ENCODE results near the gene SULT2B1. TPM values are rescaled to one million over a fixed set of nuclear protein-coding genes. Genes with fewer than 3 reads are reported as not detected.

Gene SULT2B1
- polyA plus RNA-seq, 1 donor from 2014 or later = not detected

DNA sequence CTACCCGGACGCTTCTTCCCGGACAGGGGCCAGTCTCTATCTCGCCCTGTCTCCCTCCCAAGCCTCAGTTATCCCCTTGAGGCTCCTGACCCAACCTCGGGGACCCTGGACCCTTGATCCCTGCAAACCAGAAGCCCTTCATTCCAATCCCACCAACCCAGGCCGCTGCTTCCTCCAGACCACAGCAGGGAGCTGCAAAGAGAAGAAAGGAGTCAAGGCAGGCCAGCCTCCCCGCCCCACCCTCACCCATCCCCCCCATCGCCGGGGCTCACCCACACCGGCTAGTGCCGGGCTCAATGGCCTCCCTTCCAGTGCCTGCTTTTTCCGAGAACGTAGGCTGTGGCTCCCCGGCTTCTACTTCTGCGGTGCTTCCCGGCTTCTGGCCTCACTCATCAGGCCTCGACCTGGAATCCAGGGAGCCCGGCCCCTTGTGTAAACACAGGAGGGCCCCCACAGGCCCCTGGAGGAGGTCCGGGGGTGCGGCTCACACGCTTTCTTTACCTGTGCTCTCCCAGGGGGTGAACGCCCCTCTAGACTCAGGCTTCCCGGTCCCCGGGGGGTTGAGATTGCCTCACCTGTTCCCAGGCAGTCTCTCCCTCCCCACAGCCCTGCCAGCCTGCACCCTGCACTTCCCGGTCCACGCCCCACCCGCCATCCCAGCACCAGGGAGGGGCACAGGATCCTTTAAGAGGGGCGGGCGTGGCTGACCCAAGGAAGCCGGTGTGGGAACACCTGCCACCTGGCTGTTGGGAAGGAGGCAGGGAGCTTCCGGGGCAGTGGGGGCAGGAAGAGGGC, 62.7 kb downstream of the SULT2B1 start, which contains the start of gene FAM83E:
Gene FAM83E (minus strand): TSS at position 641 of the 795 bp plus-strand sequence. CDS start 1,704 bp downstream, outside the sequence.
- no peak within 1 kb of the TSS for H3K9ac ChIP-seq (ENCODE audit: low read length)
- peaks cover 24% of the 10 kb centered on the region for H3K79me2 ChIP-seq (replicated peaks; ENCODE audit: insufficient read depth, low read length)
- no peak within 1 kb of the TSS for H3K27ac ChIP-seq (ENCODE audit: low read length)
- H3K4me3 ChIP-seq (ENCODE audit: low read length) = no peak within 1 kb of the TSS
- no peaks in the 10 kb centered on the region for H3K27me3 ChIP-seq (ENCODE audit: insufficient read depth, low read depth, low read length)
- peaks cover 3% of the 10 kb centered on the region for H3K36me3 ChIP-seq (ENCODE audit: insufficient read depth, low read length)
- H2AFZ ChIP-seq (ENCODE audit: low read depth, low read length) = no peak within 1 kb of the TSS
- TF ChIP-seq EP300 (conservative IDR thresholded peaks at IDR 0.05; ENCODE audit: poor library complexity, severe bottlenecking) = no peak
- TF ChIP-seq, protein P1, sequence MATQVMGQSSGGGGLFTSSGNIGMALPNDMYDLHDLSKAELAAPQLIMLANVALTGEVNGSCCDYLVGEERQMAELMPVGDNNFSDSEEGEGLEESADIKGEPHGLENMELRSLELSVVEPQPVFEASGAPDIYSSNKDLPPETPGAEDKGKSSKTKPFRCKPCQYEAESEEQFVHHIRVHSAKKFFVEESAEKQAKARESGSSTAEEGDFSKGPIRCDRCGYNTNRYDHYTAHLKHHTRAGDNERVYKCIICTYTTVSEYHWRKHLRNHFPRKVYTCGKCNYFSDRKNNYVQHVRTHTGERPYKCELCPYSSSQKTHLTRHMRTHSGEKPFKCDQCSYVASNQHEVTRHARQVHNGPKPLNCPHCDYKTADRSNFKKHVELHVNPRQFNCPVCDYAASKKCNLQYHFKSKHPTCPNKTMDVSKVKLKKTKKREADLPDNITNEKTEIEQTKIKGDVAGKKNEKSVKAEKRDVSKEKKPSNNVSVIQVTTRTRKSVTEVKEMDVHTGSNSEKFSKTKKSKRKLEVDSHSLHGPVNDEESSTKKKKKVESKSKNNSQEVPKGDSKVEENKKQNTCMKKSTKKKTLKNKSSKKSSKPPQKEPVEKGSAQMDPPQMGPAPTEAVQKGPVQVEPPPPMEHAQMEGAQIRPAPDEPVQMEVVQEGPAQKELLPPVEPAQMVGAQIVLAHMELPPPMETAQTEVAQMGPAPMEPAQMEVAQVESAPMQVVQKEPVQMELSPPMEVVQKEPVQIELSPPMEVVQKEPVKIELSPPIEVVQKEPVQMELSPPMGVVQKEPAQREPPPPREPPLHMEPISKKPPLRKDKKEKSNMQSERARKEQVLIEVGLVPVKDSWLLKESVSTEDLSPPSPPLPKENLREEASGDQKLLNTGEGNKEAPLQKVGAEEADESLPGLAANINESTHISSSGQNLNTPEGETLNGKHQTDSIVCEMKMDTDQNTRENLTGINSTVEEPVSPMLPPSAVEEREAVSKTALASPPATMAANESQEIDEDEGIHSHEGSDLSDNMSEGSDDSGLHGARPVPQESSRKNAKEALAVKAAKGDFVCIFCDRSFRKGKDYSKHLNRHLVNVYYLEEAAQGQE (IDR thresholded peaks at IDR 0.05; ENCODE audit: borderline replicate concordance) = no peak
- no peak for TF ChIP-seq POLR2AphosphoS5 (IDR thresholded peaks at IDR 0.05)
- no peaks in the 10 kb centered on the region for H3K9me2 ChIP-seq (ENCODE audit: insufficient read depth, low read length)
- no peaks in the 10 kb centered on the region for H3K9me3 ChIP-seq (ENCODE audit: low read length)
- H3K4me2 ChIP-seq (ENCODE audit: low read length) = no peak within 1 kb of the TSS
- H3F3A ChIP-seq (ENCODE audit: insufficient read depth, low read length, poor library complexity, severe bottlenecking) = no peaks in the 10 kb centered on the region
- H4K20me1 ChIP-seq (ENCODE audit: insufficient read depth) = peaks cover 4% of the 10 kb centered on the region

DNA sequence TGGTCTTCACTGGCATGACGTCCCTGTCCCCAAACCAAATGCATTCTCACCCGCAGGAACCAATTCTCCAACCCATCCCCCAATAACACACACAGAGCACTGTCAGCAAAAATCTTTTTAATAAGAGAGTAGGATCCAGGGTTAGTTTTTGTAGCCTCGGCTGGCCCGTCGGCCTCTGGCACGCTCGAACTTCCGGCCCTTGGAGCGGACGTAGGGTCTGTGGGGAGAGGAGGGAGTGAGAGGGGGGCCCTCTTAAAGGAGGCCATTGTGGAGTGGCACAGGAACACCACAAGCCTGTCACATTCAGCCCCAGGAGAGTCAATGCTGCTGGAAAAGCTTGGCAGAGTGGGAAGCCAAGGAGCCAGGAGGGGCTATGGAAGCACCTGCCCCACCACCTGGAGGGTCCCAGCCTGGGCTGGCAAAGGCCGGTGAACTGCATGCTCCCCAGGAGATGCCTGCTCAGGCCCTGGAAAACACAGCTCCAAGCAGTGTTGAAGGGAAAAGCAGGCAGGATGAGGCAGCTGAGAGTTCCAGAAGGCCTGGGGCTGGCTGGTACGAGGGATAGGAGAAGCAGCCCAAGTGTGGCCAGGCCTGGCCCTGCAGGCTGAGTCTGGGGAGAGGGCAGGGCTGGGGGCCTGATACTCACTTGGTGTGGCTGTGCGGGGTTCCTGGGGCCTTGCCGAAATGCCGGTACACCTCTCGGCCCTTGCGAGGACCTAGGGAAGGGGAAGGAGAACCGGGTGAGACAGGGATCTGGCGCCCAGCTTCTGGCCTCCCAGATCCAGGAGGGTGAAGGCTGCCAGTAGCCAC, 63.5 kb downstream of the SULT2B1 start:
- H3K27me3 ChIP-seq (ENCODE audit: insufficient read depth, low read depth, low read length) = no peaks in the 10 kb centered on the region
- H3K79me2 ChIP-seq (replicated peaks; ENCODE audit: insufficient read depth, low read length) = peaks cover 24% of the 10 kb centered on the region
- no peak overlapping the region for H3K4me3 ChIP-seq (ENCODE audit: low read length)
- H2AFZ ChIP-seq (ENCODE audit: low read depth, low read length) = no peak overlapping the region
- TF ChIP-seq EZH2 (IDR thresholded peaks at IDR 0.05; ENCODE audit: borderline replicate concordance, insufficient read depth, low read length, poor library complexity, severe bottlenecking) = no peak
- no peak for TF ChIP-seq POLR2AphosphoS5 (IDR thresholded peaks at IDR 0.05)
- TF ChIP-seq TAF1 (IDR thresholded peaks at IDR 0.05; ENCODE audit: low read depth) = no peak
- TF ChIP-seq RAD21 (conservative IDR thresholded peaks at IDR 0.05) = no peak
- no peak for TF ChIP-seq MXI1 (conservative IDR thresholded peaks at IDR 0.05; ENCODE audit: poor library complexity, severe bottlenecking)
- TF ChIP-seq, protein P2, sequence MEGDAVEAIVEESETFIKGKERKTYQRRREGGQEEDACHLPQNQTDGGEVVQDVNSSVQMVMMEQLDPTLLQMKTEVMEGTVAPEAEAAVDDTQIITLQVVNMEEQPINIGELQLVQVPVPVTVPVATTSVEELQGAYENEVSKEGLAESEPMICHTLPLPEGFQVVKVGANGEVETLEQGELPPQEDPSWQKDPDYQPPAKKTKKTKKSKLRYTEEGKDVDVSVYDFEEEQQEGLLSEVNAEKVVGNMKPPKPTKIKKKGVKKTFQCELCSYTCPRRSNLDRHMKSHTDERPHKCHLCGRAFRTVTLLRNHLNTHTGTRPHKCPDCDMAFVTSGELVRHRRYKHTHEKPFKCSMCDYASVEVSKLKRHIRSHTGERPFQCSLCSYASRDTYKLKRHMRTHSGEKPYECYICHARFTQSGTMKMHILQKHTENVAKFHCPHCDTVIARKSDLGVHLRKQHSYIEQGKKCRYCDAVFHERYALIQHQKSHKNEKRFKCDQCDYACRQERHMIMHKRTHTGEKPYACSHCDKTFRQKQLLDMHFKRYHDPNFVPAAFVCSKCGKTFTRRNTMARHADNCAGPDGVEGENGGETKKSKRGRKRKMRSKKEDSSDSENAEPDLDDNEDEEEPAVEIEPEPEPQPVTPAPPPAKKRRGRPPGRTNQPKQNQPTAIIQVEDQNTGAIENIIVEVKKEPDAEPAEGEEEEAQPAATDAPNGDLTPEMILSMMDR (IDR thresholded peaks at IDR 0.05; ENCODE audit: poor library complexity, severe bottlenecking) = no peak
- TF ChIP-seq, protein P1 (IDR thresholded peaks at IDR 0.05; ENCODE audit: borderline replicate concordance) = no peak
- no peak for TF ChIP-seq EP300 (conservative IDR thresholded peaks at IDR 0.05; ENCODE audit: poor library complexity, severe bottlenecking)
- no peaks in the 10 kb centered on the region for H3F3A ChIP-seq (ENCODE audit: insufficient read depth, low read length, poor library complexity, severe bottlenecking)
- H3K9ac ChIP-seq (ENCODE audit: low read length) = no peak overlapping the region
- no peaks in the 10 kb centered on the region for H3K9me3 ChIP-seq (ENCODE audit: low read length)
- no peaks in the 10 kb centered on the region for H3K9me2 ChIP-seq (ENCODE audit: insufficient read depth, low read length)
- peaks cover 3% of the 10 kb centered on the region for H3K36me3 ChIP-seq (ENCODE audit: insufficient read depth, low read length)
- H3K27ac ChIP-seq (ENCODE audit: low read length) = no peak overlapping the region
- H4K20me1 ChIP-seq (ENCODE audit: insufficient read depth) = peaks cover 4% of the 10 kb centered on the region
- H3K4me2 ChIP-seq (ENCODE audit: low read length) = no peak overlapping the region

Measured in neural cell (in vitro differentiated cells).